SK-N-SH treated with all-trans-retinoic acid at 6 μM for 48 hours (cell line): ENCODE results near the gene REV3L.

Experiments
- ATAC-seq: fragments of 200-7000 bp; cut with Tn5 transposase; 3 replicates; pipeline ENCODE4 v1.9.1; 2020; ENCODE audit warnings: mild to moderate bottlenecking, moderate library complexity
- ARNTL ChIP-seq: fragments of 450-650 bp; formaldehyde crosslinking; IDR thresholded peaks from 2 replicates; pipeline ENCODE4 v1.5.0; 2020; ENCODE audit warnings: low read depth, mild to moderate bottlenecking, moderate library complexity, borderline replicate concordance
- BACH2 ChIP-seq: fragments of 250-450 bp; sonication (Bioruptor Pico); IDR thresholded peaks from 2 replicates; pipeline ENCODE4 v1.9.0; 2021; ENCODE audit warnings: mild to moderate bottlenecking, borderline replicate concordance
- CSDC2 ChIP-seq: fragments of 250-450 bp; sonication (Bioruptor Pico); IDR thresholded peaks from 2 replicates; pipeline ENCODE4 v1.5.0; 2020; ENCODE audit warnings: mild to moderate bottlenecking, moderate library complexity
- ESRRG ChIP-seq: fragments of 250-450 bp; sonication (Bioruptor Pico); IDR thresholded peaks from 2 replicates; pipeline ENCODE4 v1.6.1; 2021; ENCODE audit warnings: mild to moderate bottlenecking
- GLIS3 ChIP-seq: fragments of 250-450 bp; sonication (Bioruptor Pico); IDR thresholded peaks from 2 replicates; pipeline ENCODE4 v1.5.0; 2020; ENCODE audit warnings: mild to moderate bottlenecking, moderate library complexity
- ISL1 ChIP-seq: fragments of 250-450 bp; sonication (Bioruptor Pico); IDR thresholded peaks from 2 replicates; pipeline ENCODE4 v2.1.2; 2022; ENCODE audit warnings: mild to moderate bottlenecking, moderate library complexity
- OSR1 ChIP-seq: fragments of 250-450 bp; sonication (Bioruptor Pico); IDR thresholded peaks from 2 replicates; pipeline ENCODE4 v1.8.0; 2022; ENCODE audit warnings: moderate library complexity, mild to moderate bottlenecking, inconsistent platforms
- PPARA ChIP-seq: fragments of 250-450 bp; sonication (Bioruptor Pico); IDR thresholded peaks from 2 replicates; pipeline ENCODE4 v1.5.0; 2020; ENCODE audit warnings: mild to moderate bottlenecking, borderline replicate concordance
- RARB ChIP-seq: fragments of 250-450 bp; sonication (Bioruptor Pico); IDR thresholded peaks from 2 replicates; pipeline ENCODE4 v1.8.0; 2021; ENCODE audit warnings: mild to moderate bottlenecking, moderate library complexity
- TOX ChIP-seq: fragments of 250-450 bp; sonication (Bioruptor Pico); IDR thresholded peaks from 2 replicates; pipeline ENCODE4 v1.8.0; 2021; ENCODE audit warnings: mild to moderate bottlenecking, moderate library complexity, borderline replicate concordance
- TSHZ2 ChIP-seq: fragments of 250-450 bp; sonication (Bioruptor Pico); IDR thresholded peaks from 2 replicates; pipeline ENCODE4 v1.5.0; 2020; ENCODE audit warnings: mild to moderate bottlenecking, moderate library complexity
- ZC3H10 ChIP-seq: fragments of 250-450 bp; sonication (Bioruptor Pico); IDR thresholded peaks from 2 replicates; pipeline ENCODE4 v1.5.1; 2021; ENCODE audit warnings: mild to moderate bottlenecking, moderate library complexity
- ZFP3 ChIP-seq: fragments of 250-450 bp; sonication (Bioruptor Pico); IDR thresholded peaks from 2 replicates; pipeline ENCODE4 v1.5.0; 2020; ENCODE audit warnings: mild to moderate bottlenecking, moderate library complexity
- ZNF565 ChIP-seq: fragments of 450-650 bp; formaldehyde crosslinking; conservative IDR thresholded peaks from 2 replicates; pipeline ENCODE4 v1.5.0; 2020; ENCODE audit warnings: low read depth, mild to moderate bottlenecking, moderate library complexity
- ZNF70 ChIP-seq: fragments of 450-650 bp; formaldehyde crosslinking; IDR thresholded peaks from 2 replicates; pipeline ENCODE4 v1.5.0; 2020; ENCODE audit warnings: mild to moderate bottlenecking, moderate library complexity
- ZNF8 ChIP-seq: fragments of 450-650 bp; formaldehyde crosslinking; IDR thresholded peaks from 2 replicates; pipeline ENCODE4 v1.5.0; 2020; ENCODE audit warnings: mild to moderate bottlenecking, moderate library complexity
- TF ChIP-seq, protein P1 (sequence below): fragments of 250-450 bp; sonication (Bioruptor Pico); IDR thresholded peaks from 2 replicates; pipeline ENCODE4 v1.5.1; 2020; ENCODE audit warnings: low read depth, mild to moderate bottlenecking, moderate library complexity
- TF ChIP-seq, protein P2 (sequence below): fragments of 250-450 bp; sonication (Bioruptor Pico); IDR thresholded peaks from 2 replicates; pipeline ENCODE4 v1.5.1; 2021; ENCODE audit warnings: mild to moderate bottlenecking, moderate library complexity
- TF ChIP-seq, protein P3 (sequence below): fragments of 250-450 bp; sonication (Bioruptor Pico); IDR thresholded peaks from 2 replicates; pipeline ENCODE4 v1.8.0; 2020; ENCODE audit warnings: mild to moderate bottlenecking, moderate library complexity, borderline replicate concordance
- TF ChIP-seq, protein P4 (sequence below): fragments of 250-450 bp; sonication (Bioruptor Pico); IDR thresholded peaks from 2 replicates; pipeline ENCODE4 v1.8.0; 2021; ENCODE audit warnings: low read depth, mild to moderate bottlenecking, moderate library complexity, borderline replicate concordance

Gene REV3L

GRCh38 chr6:111486475-111486874, 3.5 kb upstream of the REV3L start:
- TF ChIP-seq, protein P1, sequence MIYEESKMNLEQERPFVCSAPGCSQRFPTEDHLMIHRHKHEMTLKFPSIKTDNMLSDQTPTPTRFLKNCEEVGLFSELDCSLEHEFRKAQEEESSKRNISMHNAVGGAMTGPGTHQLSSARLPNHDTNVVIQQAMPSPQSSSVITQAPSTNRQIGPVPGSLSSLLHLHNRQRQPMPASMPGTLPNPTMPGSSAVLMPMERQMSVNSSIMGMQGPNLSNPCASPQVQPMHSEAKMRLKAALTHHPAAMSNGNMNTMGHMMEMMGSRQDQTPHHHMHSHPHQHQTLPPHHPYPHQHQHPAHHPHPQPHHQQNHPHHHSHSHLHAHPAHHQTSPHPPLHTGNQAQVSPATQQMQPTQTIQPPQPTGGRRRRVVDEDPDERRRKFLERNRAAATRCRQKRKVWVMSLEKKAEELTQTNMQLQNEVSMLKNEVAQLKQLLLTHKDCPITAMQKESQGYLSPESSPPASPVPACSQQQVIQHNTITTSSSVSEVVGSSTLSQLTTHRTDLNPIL (CRISPR knock-in tag): no peak
- no peak for TF ChIP-seq ZFP3 (CRISPR knock-in tag)
- no peak for TF ChIP-seq BACH2
- no peak for TF ChIP-seq ZNF70 (CRISPR knock-in tag)
- no peak for TF ChIP-seq RARB (CRISPR knock-in tag)
- ATAC-seq: no peak

GRCh38 chr6:111485342-111485741, 2.3 kb upstream of the REV3L start:
- ATAC-seq: no peak
- TF ChIP-seq, protein P2, sequence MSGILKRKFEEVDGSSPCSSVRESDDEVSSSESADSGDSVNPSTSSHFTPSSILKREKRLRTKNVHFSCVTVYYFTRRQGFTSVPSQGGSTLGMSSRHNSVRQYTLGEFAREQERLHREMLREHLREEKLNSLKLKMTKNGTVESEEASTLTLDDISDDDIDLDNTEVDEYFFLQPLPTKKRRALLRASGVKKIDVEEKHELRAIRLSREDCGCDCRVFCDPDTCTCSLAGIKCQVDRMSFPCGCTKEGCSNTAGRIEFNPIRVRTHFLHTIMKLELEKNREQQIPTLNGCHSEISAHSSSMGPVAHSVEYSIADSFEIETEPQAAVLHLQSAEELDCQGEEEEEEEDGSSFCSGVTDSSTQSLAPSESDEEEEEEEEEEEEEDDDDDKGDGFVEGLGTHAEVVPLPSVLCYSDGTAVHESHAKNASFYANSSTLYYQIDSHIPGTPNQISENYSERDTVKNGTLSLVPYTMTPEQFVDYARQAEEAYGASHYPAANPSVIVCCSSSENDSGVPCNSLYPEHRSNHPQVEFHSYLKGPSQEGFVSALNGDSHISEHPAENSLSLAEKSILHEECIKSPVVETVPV (CRISPR knock-in tag): no peak
- TF ChIP-seq TOX (CRISPR knock-in tag): no peak

DNA sequence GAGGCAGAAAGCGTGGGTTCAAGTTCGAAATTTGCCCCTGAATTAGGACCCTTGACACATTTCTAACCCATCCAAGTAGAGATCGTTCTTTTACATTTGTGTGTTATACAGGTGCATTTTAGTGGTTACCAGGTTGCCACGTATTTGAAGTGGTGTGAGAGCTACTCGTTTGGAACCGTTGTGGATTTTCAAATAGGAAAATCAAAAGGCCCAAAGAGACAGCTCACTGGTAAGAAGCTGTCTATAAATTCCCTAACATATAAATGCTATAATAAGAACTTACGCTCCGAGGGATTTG, 1.6 kb upstream of the REV3L start:
- ATAC-seq: no peak
- TF ChIP-seq, protein P3, sequence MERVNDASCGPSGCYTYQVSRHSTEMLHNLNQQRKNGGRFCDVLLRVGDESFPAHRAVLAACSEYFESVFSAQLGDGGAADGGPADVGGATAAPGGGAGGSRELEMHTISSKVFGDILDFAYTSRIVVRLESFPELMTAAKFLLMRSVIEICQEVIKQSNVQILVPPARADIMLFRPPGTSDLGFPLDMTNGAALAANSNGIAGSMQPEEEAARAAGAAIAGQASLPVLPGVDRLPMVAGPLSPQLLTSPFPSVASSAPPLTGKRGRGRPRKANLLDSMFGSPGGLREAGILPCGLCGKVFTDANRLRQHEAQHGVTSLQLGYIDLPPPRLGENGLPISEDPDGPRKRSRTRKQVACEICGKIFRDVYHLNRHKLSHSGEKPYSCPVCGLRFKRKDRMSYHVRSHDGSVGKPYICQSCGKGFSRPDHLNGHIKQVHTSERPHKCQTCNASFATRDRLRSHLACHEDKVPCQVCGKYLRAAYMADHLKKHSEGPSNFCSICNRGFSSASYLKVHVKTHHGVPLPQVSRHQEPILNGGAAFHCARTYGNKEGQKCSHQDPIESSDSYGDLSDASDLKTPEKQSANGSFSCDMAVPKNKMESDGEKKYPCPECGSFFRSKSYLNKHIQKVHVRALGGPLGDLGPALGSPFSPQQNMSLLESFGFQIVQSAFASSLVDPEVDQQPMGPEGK (CRISPR knock-in tag): no peak

DNA sequence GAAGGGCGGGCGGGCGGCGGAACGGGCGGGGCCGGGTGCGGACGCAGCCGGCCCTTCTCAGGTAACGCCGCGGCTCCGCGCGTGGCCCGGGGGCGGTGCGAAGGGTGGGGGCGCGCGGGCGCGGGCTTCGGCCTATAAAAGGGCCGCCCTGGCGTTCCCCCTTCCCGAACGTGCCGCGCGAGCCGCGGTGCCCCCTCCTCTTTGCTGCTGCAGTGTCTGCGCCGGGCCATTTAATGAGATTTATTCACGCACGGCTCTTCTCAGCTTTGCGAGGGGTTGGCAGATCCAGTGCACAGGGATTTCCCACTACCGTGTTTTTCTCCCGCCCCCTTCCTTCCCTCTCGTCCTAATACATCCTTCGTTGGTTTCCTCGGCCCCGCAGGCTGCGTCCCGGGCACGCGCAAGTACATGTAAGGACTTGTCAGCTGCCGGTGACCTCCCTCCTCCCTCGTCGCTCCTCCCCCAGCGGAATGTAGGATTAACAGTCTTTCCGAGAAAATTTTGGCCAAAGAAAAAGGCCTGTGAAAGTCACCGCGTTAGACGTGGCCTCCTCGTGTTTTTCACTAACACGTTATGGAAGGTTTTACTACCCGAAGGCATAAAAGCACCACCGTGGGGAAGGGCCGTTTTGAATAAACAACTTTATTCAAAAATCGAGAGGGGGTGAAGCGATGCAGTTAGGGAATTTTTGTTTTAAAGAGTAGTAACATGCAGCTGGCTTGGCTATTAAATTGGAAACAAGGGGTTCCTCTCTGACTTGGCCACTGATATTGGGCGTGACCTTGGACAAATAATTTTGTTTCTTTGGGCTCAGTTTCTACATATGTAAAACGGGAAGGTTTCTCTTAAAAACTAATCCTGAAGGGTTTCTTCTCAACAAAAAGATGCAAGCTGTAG, 966 bp upstream of the REV3L start:
- no peak for TF ChIP-seq ARNTL (CRISPR knock-in tag)
- TF ChIP-seq ZNF8 (CRISPR knock-in tag): no peak
- TF ChIP-seq OSR1 (CRISPR knock-in tag): no peak
- TF ChIP-seq TOX (CRISPR knock-in tag): no peak
- TF ChIP-seq, protein P4, sequence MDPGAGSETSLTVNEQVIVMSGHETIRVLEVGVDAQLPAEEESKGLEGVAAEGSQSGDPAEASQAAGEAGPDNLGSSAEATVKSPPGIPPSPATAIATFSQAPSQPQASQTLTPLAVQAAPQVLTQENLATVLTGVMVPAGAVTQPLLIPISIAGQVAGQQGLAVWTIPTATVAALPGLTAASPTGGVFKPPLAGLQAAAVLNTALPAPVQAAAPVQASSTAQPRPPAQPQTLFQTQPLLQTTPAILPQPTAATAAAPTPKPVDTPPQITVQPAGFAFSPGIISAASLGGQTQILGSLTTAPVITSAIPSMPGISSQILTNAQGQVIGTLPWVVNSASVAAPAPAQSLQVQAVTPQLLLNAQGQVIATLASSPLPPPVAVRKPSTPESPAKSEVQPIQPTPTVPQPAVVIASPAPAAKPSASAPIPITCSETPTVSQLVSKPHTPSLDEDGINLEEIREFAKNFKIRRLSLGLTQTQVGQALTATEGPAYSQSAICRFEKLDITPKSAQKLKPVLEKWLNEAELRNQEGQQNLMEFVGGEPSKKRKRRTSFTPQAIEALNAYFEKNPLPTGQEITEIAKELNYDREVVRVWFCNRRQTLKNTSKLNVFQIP (CRISPR knock-in tag): no peak
- TF ChIP-seq ESRRG (CRISPR knock-in tag): no peak
- no peak for TF ChIP-seq ZC3H10 (CRISPR knock-in tag)
- TF ChIP-seq ISL1 (CRISPR knock-in tag): no peak; the same call in 1 of the 2 replicates
- TF ChIP-seq TSHZ2 (CRISPR knock-in tag): peak; percentile 48; the same call in 1 of the 2 replicates
- 0 out of 2 replicates have a peak, but pooled peaks have one; percentile 23 for TF ChIP-seq GLIS3 (CRISPR knock-in tag)
- no peak for TF ChIP-seq BACH2
- TF ChIP-seq ZNF70 (CRISPR knock-in tag): no peak
- TF ChIP-seq ZNF565 (CRISPR knock-in tag): no peak
- TF ChIP-seq PPARA (CRISPR knock-in tag): no peak
- TF ChIP-seq, protein P3 (CRISPR knock-in tag): peak; percentile 70
- TF ChIP-seq ZFP3 (CRISPR knock-in tag): peak; percentile 47; the same call in 1 of the 2 replicates
- TF ChIP-seq RARB (CRISPR knock-in tag): no peak
- TF ChIP-seq CSDC2 (CRISPR knock-in tag): peak; percentile 70; the same call in 1 of the 2 replicates
- peak; percentile 78 for ATAC-seq
